Measurements from ENCODE around the gene DIAPH2.

- TF ChIP-seq CTCF (IDR thresholded peaks at IDR 0.05): no peak
- TF ChIP-seq EZH2 (IDR thresholded peaks at IDR 0.05; ENCODE audit: borderline replicate concordance, insufficient read depth, low read depth, low read length, poor library complexity, severe bottlenecking): no peak
These were observed 3.1 kb downstream of the DIAPH2 start for GRCh38 chrX:96687776-96688175.

Measured in B cell (primary cell).